ENCODE data around the gene SMIM35. TPM values are rescaled to one million over a fixed set of nuclear protein-coding genes. Genes with fewer than 3 reads are reported as not detected.
"Not testable (repeated sequence)": the region's sequence is repeated elsewhere in the genome, so short reads cannot be mapped to it uniquely, and the experiment has no call there.

SMIM35 gene
- polyA plus RNA-seq, 4 donors = 0.05 to 0.30 (median 0.12) TPM

DNA sequence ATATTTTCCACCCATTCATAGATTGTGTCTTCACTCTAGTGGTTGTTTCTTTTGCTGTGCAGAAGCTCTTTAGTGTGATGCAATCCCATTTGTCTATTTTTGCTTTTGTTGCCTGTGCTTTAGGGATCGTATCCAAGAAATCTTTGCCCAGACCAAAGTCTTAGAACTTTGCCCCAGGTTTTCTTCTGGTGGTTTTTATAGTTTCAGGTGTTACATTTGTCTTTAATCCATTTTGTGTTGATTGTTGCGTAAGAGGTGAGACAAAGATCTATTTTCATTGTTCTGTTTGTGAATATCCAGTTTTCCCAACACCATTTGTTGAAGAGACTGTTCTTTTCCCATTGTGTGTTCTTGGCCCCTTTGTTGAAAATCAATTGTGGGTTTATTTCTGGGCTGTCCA, 94.1 kb downstream of the SMIM35 start:
- DNase-seq (ENCODE audit: low read depth in 4 of 4, low spot score in 2 of 4) = no peak

DNA sequence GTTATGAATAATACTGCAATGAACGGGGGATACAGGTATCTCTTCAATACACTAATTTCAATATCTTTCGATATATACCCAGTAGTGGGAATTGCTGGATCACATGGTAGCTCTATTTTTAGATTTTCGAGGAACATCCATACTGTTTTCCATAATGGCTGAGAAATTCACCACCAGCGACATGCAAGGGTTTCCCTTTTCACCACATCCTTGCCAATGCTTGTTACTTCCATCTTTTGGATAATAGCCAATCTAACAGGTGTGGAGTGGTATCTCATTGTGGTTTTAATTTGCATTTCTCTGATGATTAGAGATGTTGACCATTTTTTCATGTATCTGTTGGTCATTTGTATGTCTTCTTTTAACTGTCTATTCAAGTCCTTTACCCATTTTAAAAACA, 94.6 kb downstream of the SMIM35 start:
- DNase-seq (ENCODE audit: low read depth in 4 of 4, low spot score in 2 of 4) = no peak

DNA sequence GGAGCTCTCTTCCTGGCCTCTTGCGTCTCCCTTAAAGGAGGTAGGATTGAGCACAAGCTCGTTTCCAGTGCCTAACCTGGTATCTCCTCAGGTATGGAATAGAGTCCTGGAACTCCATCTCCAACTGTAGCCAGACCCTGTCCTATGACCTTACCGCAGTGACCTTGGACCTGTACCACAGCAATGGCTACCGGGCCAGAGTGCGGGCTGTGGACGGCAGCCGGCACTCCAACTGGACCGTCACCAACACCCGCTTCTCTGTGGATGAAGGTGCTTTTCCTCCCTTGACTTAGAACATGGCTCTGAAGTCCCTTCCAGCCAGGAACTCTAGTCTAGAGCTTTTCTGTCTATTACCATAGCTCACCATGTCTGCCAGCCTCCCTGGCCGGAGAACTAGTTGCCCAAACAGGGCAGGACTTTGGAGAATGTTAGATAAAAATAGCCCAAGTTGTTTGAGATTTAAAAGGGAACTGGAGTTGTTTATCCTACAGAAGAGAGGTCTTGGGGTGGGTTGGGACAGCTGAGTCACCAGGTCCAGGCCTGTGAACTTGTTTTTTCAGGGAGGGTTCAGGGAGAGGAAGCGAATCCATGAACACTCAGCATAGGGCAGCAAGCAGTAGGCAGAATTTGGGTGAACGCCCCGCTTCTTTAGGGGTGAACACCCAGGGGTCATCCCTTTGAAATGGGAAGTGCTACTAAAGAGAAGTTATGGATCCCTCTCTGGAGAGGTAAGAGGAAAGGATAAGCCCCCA, 97.2 kb downstream of the SMIM35 start:
- no peak for DNase-seq (ENCODE audit: low read depth in 4 of 4, low spot score in 2 of 4)

DNA sequence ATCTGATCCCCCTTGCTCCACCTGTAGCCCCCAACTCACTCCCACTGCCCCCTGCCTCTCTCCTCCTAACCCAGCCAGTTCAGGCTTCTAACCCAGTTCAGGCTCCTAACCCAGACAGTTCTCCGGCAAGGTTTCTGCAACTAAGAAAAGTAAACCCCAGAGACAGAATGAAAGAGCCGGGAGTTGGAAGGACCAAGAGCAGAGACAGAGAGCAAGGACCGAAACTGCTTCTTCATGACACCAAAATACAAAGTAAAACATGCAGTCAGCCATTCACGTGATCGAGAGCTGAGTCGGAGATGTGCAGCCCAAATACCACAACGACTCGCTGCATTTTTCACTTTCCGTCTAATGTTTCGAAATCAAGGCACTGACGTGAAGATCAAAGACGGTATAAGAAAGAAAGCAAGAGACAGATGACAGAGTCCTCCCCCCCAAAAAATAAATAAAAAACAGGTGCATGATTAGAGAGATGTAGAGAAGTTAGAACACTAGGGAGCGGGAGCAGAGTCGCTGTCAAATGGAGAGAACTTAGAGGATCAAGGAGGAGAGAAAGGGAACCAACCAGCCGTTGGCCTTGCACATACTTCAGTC, 99.7 kb downstream of the SMIM35 start:
- no peak for DNase-seq (ENCODE audit: low read depth in 4 of 4, low spot score in 2 of 4)

DNA sequence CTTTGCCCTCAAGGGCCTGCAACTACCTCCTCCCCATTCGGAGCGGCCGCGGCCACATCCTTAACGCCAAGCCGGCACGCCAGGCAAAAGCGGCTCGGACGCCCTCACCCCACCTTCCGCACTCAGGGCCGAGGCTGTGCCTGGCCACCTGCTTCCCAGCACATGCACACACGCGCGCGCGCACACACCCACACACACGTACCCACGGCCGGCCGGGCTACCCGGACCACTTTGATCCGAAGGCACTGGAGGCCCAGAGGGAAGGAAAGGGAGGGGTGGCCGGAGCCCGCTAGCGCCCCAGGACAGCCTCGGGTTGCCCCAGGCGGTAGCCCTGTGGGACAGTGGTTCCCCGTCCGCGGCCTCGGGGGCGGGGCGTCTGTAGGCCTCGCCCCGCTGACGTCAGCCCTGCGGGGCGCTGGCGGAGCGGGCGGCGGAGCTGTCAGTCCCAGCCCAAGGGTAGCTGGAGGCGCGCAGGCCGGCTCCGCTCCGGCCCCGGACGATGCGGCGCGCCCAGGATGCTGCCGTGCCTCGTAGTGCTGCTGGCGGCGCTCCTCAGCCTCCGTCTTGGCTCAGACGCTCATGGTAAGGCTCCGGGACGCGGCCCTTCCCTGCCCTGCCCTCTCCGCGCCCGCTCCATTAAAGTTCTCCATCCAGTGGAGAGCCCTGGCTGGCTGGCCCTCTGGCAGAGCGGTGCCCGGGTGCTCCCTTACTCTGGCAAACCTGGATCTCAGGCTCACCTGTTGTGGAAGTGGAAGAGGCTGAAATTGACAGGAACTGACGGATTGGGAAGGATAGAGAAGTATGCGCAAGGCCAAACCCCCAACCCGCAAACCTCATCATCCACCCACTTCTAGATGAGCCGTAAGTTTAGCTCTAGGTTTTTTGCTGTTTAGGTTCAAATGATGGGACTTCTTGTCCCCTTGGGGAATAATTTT, 100.5 kb downstream of the SMIM35 start, which contains the start of gene IL10RA:
IL10RA (plus strand) TSS at position 442 of the 935 bp plus-strand sequence; CDS start at position 516, 74 bp downstream.
- peak in 3 of 4 donors; percentile 36 to 70 (median 70) for DNase-seq (ENCODE audit: low read depth in 4 of 4, low spot score in 2 of 4)

DNA sequence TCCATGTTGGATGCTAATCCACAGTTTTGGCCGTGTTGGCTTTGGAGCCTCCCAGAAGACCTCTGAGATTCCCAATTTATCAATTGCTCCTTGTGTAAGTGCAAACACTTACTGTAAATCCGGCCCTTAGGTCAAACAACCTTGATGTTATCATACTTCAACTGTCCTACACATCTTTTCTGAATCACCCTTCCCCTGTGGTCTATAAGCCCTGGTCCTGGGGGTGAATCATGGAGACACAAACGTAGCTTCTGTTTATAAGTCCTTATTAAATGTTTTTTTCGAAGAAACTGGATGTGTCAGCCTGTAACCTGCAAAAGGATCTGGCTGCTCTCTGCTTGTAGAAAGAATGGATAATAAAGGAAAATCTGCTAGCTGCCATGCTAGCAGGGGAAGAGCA, 102.3 kb downstream of the SMIM35 start:
- no peak for DNase-seq (ENCODE audit: low read depth in 4 of 4, low spot score in 2 of 4)

DNA sequence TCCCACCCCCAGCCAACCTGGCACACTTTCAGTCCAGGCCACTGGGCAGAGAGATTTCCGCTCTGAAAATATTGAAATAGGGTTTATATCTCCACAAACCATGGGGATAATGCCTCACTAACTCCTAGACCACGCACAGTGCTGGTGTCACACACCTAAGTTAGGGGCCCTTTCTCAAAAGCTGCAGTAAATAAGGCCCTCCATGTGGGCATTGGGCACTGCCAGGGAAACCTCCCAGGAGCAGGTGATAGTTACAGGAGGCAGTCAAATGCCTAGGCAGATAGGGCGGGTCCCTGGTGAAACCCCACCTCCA, 103.6 kb downstream of the SMIM35 start:
- DNase-seq (ENCODE audit: low read depth in 4 of 4, low spot score in 2 of 4) = no peak

DNA sequence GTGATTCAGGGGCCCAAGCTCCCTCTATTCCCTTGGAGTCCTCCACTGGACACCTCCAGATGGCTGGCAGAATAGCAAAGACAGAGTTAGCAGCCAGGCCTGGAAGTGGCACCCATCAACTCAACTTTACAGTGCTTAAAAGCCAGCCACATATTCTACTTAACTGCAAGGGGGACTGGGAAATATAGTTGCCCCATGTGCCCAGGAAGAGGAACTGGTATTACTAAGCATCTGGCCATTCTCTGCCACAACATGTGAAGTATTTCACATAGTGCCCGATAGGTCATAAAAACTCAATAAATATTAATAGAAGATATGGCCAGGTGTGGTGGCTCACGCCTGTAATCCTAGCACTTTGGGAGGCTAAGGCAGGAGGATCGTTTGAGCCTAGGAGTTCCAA, 106.0 kb downstream of the SMIM35 start:
- DNase-seq (ENCODE audit: low read depth in 4 of 4, low spot score in 2 of 4) = no peak

DNA sequence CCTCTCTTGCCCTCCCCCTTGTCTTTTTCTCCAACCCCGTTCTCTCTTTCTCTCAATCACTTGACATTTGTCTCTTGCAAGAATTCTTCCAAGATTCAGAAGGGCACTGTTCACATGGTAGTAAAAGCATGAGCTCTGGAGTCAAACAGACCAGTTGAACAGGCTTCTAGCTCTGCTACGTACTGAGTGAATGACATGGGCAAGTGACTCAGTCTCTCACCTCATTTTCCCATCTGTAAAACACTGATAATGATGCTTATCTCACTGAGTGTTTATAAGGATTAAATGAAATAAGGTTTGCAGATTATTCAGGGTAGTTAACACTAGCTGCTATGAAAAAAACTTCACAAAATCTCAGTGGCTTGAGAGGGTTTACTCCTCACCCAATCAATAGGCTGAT, 106.5 kb downstream of the SMIM35 start:
- no peak for DNase-seq (ENCODE audit: low read depth in 4 of 4, low spot score in 2 of 4)

DNA sequence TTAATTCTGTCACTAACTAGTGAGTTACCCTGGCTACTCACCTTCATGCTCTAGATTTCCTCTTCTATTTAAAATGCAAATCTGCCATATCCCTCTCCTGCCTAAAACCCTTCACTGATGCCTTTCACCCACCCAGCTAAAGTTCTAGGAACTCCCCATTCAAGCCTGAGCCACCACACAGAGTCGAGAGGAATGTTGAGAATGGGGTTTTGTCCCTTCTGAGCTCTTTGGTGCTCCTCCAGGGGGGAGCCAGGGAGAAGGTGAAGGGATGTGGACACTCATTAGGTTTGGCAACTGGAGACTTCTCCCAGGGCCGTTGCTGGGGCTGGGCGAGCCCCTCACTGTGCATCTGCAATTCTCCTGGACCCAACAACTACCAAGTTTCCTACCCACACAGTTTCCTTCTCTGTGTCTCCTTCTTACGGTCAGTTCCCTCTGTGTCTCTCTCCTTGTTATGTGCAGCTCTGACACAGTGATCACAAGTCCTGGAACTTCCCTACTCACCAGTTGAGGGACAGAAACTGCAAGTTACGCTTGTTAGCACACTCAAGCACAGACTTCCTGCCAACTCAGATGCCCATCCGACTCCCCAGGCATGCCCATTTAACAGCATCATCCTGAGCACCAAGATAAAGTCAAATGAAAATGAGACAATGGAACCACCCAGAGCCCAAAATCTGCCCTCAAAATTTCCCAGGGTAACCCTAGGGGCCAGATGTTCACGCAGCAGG, 107.1 kb downstream of the SMIM35 start:
- no peak for DNase-seq (ENCODE audit: low read depth in 4 of 4, low spot score in 2 of 4)

DNA sequence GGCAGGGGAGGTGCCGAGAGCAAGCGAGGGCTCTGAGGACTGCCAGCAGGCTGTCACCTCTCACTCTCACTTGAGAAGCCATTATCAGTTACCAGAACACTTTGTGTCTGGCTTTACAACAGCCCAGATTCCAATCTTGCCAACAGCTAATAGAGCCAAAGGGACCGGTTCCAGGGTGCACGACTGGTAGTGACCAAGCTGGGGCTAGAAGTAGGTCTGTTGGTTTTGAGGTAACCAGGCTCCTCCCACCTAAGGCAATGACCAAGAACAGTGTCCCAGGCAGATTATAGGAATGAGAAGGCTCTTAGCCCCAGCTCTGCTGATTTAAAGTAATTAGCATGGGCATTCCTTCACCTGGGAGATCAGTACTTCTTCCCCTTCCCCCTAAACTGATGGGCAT, 107.8 kb downstream of the SMIM35 start:
- DNase-seq (ENCODE audit: low read depth in 4 of 4, low spot score in 2 of 4) = no peak

DNA sequence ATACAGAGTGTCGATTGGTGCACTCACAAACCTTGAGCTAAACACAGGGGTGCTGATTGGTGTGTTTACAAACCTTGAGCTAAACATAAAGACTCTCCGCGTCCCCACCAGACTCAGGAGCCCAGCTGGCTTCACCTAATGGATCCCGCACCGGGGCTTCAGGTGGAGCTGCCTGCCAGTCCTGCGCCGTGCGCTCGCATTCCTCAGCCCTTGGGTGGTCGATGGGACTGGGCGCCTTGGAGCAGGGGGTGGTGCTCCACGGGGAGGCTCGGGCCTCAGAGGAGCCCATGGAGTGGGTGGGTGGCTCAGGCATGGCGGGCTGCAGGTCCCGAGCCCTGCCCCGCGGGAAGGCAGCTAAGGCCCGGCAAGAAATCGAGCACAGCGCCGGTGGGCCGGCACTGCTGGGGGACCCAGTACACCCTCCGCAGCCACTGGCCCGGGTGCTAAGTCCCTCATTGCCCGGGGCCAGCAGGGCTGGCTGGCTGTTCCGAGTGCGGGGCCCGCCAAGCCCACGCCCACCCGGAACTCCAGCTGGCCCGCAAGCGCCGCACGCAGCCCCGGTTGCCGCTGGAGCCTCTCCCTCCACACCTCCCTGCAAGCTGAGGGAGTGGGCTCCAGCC, 108.4 kb downstream of the SMIM35 start:
- DNase-seq (ENCODE audit: low read depth in 4 of 4, low spot score in 2 of 4) = not testable (repeated sequence)

DNA sequence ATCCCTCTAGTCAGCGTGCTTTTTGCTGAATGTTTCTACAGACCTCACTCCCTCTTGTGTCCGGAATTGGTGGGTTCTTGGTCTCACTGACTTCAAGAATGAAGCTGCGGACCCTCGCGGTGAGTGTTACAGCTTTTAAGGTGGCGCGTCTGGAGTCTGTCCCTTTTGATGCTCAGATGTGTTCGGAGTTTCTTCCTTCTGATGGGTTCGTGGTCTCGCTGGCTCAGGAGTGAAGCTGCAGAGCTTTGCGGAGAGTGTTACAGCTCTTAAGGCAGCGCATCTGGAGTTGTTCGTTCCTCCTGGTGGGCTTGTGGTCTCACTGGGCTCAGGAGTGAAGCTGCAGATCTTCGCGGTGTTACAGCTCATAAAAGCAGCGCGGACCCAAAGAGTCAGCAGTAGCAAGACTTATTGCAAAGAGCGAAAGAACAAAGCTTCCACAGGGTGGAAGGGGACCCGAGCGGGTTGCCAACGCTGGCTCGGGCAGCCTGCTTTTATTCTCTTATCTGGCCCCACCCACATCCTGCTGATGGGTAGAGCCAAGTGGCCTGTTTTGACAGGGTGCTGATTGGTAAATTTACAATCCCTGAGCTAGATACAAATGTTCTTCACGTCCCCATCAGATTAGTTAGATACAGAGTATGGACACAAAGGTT, 109.0 kb downstream of the SMIM35 start:
- not testable (repeated sequence) for DNase-seq (ENCODE audit: low read depth in 4 of 4, low spot score in 2 of 4)

DNA sequence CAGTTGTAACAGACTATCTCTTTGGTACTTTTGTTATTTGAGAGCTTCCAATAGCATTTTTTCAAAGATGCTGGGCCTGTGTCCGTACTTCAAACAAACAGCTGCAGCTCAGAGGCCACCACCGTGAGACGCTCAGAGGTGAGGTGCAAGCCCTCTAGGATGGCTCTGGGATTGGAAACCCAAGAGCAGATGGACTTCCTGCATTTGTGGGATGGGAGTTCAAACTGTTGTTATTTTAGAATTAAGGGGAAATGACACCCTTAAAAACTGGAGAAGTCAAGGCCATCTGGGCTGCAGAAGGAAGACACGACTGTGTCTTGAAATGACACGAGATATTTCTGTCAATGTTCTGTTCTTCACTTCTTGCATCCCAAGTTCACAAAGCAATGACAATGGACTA, 109.7 kb downstream of the SMIM35 start:
- no peak for DNase-seq (ENCODE audit: low read depth in 4 of 4, low spot score in 2 of 4)

DNA sequence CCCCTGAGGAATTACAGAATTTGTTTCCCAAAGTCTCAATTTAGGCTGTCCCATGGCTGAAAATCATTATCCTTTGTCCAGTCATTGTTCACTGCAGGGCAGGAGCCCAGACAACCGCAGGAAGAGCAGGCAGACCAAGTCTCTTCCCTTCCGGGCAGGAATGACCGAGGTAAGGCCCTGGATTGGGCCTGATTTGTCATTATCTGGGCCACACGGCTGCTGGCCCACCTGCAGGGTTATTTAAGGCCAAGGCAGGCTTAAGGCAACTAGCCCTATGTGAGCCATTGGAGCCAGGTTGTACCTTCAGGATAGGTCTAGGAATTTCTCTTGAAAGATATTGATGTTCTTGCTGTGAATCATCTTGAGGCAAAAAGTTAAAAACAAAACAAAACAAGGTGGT, 110.3 kb downstream of the SMIM35 start:
- DNase-seq (ENCODE audit: low read depth in 4 of 4, low spot score in 2 of 4) = no peak

DNA sequence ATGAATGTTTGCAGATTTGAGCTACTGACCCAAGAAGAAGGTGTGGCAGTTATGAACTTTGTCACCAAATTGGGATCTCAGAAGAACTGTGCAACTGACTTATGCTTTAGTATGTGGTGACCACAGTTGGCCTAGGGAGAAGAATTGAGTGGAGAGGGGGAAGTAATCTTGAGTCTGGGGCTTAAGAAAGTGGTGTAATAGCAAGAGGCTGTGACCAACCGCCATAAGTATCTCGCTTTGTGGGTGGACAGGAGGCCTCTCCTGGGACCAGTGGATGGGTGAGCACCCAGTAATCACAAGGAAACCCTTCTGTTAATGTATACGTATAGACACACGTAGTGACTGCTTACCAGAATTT, 113.3 kb downstream of the SMIM35 start:
- DNase-seq (ENCODE audit: low read depth in 4 of 4, low spot score in 2 of 4) = no peak

DNA sequence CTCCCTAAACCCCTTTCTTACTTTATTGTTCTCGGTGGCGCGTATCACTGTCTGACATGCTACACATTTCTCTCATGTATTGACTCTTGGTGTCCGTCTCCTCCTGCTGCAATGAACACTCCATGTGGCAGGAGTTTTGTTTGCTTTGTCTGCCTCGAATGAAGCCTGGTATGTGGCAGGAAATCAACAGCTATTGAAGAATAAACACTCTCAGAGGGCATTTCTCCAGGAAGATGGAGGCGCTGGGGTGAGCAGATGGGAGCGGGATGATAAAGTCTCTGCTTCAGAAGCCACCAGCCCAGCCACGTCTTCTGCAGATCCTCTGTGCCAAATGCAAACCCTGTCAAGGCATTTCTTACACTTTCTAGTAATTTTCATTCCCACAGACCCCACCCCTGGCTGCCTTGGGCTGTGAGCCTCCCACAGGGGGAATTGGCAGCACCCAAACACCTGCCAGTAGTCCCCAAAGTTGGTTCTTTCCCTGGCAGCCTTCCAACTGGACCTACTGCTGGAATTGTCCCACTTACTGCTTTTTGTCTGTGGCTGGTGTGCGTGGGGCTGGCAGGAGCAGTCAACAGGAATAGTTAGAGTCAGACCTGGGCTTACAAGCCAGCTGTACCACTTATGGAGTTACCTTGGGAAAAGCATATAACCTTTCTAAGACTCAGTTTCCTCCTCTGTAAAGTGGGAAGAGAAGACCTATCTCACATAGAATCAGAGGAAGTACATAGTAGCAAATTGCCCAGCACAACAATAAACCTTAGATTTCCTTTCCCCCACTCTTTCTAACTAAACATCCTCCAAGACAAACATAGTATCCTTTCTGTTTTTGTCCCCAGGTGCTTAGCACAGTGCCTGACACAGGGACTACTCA, 113.9 kb downstream of the SMIM35 start:
- no peak for DNase-seq (ENCODE audit: low read depth in 4 of 4, low spot score in 2 of 4)

DNA sequence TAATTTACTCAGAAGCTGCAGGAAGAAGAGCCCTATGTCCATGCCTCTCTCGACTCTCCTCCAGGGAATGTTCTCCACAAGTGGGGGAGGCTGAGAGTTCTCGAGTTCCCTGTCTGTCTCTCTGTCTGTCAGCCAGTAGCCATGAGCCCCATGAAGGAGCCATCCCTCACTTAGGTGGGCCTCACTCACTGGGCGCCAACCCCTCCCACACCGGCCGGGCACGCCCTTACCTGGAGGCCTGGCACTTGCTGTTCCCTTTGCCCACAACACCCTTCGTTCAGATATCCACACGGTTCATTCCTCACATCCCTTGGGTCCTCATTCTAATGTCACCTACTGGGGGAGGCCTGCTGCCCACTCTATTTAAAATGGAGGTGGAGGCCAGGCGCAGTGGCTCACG, 114.7 kb downstream of the SMIM35 start:
- DNase-seq (ENCODE audit: low read depth in 4 of 4, low spot score in 2 of 4) = no peak
